Myocyte (in vitro differentiated cells): ENCODE measurements around the gene SCGB2B2. TPM values are rescaled to one million over a fixed set of nuclear protein-coding genes. Genes with fewer than 3 reads are reported as not detected.
"Not testable (repeated sequence)": the region's sequence is repeated elsewhere in the genome, so short reads cannot be mapped to it uniquely, and the experiment has no call there.

Experiments used
- DNase-seq: peaks from one replicate; pipeline ENCODE4 v3.0.0-alpha.2; 2012; ENCODE audit warnings: low read depth
- total RNA-seq: library from RNA; depleted of rRNA; stranded (reverse); fragments of >200 nt; gene quantifications from 2 replicates; pipeline ENCODE4 v1.2.3, GENCODE V29; 2014

SCGB2B2 gene
- total RNA-seq, 1 donor from 2014 or later, result 0.24 TPM

- DNase-seq, result no peak
Observed at GRCh38 chr19:34669305-34669704, 7.7 kb downstream of the SCGB2B2 start.

GRCh38 chr19:34668690-34669089 is 8.3 kb downstream of the SCGB2B2 start:
- DNase-seq, result not testable (repeated sequence)

- not testable (repeated sequence) for DNase-seq
Observed at GRCh38 chr19:34668077-34668689, 8.8 kb downstream of the SCGB2B2 start.

- peak; percentile 51 for DNase-seq
Observed at GRCh38 chr19:34667349-34668076, 9.4 kb downstream of the SCGB2B2 start.

- no peak for DNase-seq
Observed at GRCh38 chr19:34666958-34667265, 10.0 kb downstream of the SCGB2B2 start.

- DNase-seq, result no peak
Observed at GRCh38 chr19:34666200-34666957, 10.6 kb downstream of the SCGB2B2 start.

- DNase-seq, result not testable (repeated sequence)
Observed at GRCh38 chr19:34665275-34665674, 11.7 kb downstream of the SCGB2B2 start.

- DNase-seq, result no peak
Observed at GRCh38 chr19:34664870-34665269, 12.1 kb downstream of the SCGB2B2 start.

GRCh38 chr19:34664168-34664567 is 12.8 kb downstream of the SCGB2B2 start:
- DNase-seq, result no peak

- peak; percentile 57 for DNase-seq
Observed at GRCh38 chr19:34662919-34663318, 14.0 kb downstream of the SCGB2B2 start.

- no peak for DNase-seq
Observed at GRCh38 chr19:34661357-34661756, 15.6 kb downstream of the SCGB2B2 start.

- no peak for DNase-seq
Observed at GRCh38 chr19:34655651-34656050, 21.3 kb downstream of the SCGB2B2 start.

- DNase-seq, result no peak
Observed at GRCh38 chr19:34654796-34655195, 22.2 kb downstream of the SCGB2B2 start.

- no peak for DNase-seq
Observed at GRCh38 chr19:34651747-34652146, 25.2 kb downstream of the SCGB2B2 start.

- peak; percentile 12 for DNase-seq
Observed at GRCh38 chr19:34649886-34650543, 26.9 kb downstream of the SCGB2B2 start.

GRCh38 chr19:34645551-34645950 is 31.4 kb downstream of the SCGB2B2 start:
- DNase-seq, result peak; percentile 89

GRCh38 chr19:34644991-34645461 is 31.9 kb downstream of the SCGB2B2 start:
- peak; percentile 61 for DNase-seq

- DNase-seq, result no peak
Observed at GRCh38 chr19:34642241-34642640, 34.7 kb downstream of the SCGB2B2 start.

- peak; percentile 89 for DNase-seq
Observed at GRCh38 chr19:34639491-34640085, 37.4 kb downstream of the SCGB2B2 start.

- DNase-seq, result no peak
Observed at GRCh38 chr19:34633802-34634201, 43.2 kb downstream of the SCGB2B2 start.
